GM18498 (cell line): Measurements from ENCODE around the gene CAMTA1.
"Not testable (repeated sequence)": the region's sequence is repeated elsewhere in the genome, so short reads cannot be mapped to it uniquely, and the experiment has no call there.

Experiments
- ATAC-seq: cut with Tn5 transposase; IDR thresholded peaks from one replicate; pipeline ENCODE4 v1.9.1; 2021; ENCODE audit warnings: mild to moderate bottlenecking, moderate library complexity; ENCODE audit not compliant: unreplicated experiment

The CAMTA1 gene

GRCh38 chr1:7389906-7390603 lies 604.8 kb downstream of the CAMTA1 start:
- no peak for ATAC-seq

- no peak for ATAC-seq
Observed at GRCh38 chr1:7390604-7391000, 605.3 kb downstream of the CAMTA1 start.

- no peak for ATAC-seq
Observed at GRCh38 chr1:7393136-7393535, 607.9 kb downstream of the CAMTA1 start.

- no peak for ATAC-seq
Observed at GRCh38 chr1:7395251-7395650, 610.0 kb downstream of the CAMTA1 start.

- no peak for ATAC-seq
Observed at GRCh38 chr1:7398982-7399381, 613.7 kb downstream of the CAMTA1 start.

- ATAC-seq, result no peak
Observed at GRCh38 chr1:7399514-7400125, 614.4 kb downstream of the CAMTA1 start.

GRCh38 chr1:7400566-7400965 lies 615.3 kb downstream of the CAMTA1 start:
- ATAC-seq, result no peak

- ATAC-seq, result no peak
Observed at GRCh38 chr1:7401814-7402547, 616.7 kb downstream of the CAMTA1 start.

- no peak for ATAC-seq
Observed at GRCh38 chr1:7402548-7402850, 617.2 kb downstream of the CAMTA1 start.

GRCh38 chr1:7403265-7404045 lies 618.2 kb downstream of the CAMTA1 start:
- ATAC-seq, result no peak

- ATAC-seq, result no peak
Observed at GRCh38 chr1:7404046-7404742, 618.9 kb downstream of the CAMTA1 start.

- ATAC-seq, result no peak
Observed at GRCh38 chr1:7405844-7406500, 620.7 kb downstream of the CAMTA1 start.

GRCh38 chr1:7406641-7407543 lies 621.6 kb downstream of the CAMTA1 start:
- no peak for ATAC-seq

- ATAC-seq, result no peak
Observed at GRCh38 chr1:7407544-7407895, 622.3 kb downstream of the CAMTA1 start.

- ATAC-seq, result no peak
Observed at GRCh38 chr1:7407980-7408770, 622.9 kb downstream of the CAMTA1 start.

- ATAC-seq, result no peak
Observed at GRCh38 chr1:7408771-7409150, 623.5 kb downstream of the CAMTA1 start.

GRCh38 chr1:7409278-7409677 lies 624.0 kb downstream of the CAMTA1 start:
- ATAC-seq, result no peak

- ATAC-seq, result no peak
Observed at GRCh38 chr1:7410156-7410555, 624.9 kb downstream of the CAMTA1 start.

- not testable (repeated sequence) for ATAC-seq
Observed at GRCh38 chr1:7417618-7418017, 632.4 kb downstream of the CAMTA1 start.
